Measurements from ENCODE around the gene CLIP2. TPM values are rescaled to one million over a fixed set of nuclear protein-coding genes. Genes with fewer than 3 reads are reported as not detected.
A peak's percentile ranks its signal among the peaks of the same experiment; 100 is the strongest.
"Not testable (repeated sequence)": the region's sequence is repeated elsewhere in the genome, so short reads cannot be mapped to it uniquely, and the experiment has no call there.

CLIP2 gene
- total RNA-seq, 2 experiments from 2014 or later: 1.5 to 1.7 TPM

DNA sequence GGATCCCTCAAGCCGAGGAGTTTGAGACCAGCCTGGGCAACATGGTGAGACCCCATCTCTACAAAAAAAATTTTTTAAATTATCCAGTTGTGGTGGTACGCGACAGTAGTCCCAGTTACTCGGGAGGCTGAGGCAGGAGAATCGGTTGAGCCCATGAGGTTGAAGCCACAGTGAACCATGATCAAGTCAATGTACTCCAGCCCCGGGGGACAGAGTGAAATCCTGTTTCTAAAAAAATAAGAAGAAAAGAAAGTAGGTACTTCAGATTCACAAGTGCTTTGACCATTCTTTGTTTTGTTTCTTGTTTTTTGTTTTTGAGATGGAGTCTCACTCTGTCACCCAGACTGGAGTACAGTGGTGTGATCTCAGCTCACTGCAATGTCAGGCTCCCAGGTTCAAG lies 33.7 kb upstream of the CLIP2 start:
- Mint-ChIP-seq H3K27ac (peak overlapping the region; percentile 6), H3K36me3 (ENCODE audit: low read depth) (peaks cover 27% of the 10 kb centered on the region), H3K4me1 (ENCODE audit: low read depth) (peaks cover 44% of the 10 kb centered on the region), H3K4me3 (peak overlapping the region; percentile 96)
- H3K27me3 Mint-ChIP-seq (ENCODE audit: low read depth); ATAC-seq; H3K9me3 Mint-ChIP-seq (ENCODE audit: insufficient read depth); DNase-seq: not testable (repeated sequence)
- ChIA-PET POLR2A (interaction anchor here (1.2 kb wide), 1 partner anchor 11 kb away, joined by 4 read pairs; no protein-coding TSS in a partner anchor), CTCF (interaction anchor here (1.5 kb wide), 1 partner anchor 49 kb away, joined by 7 read pairs; no protein-coding TSS in a partner anchor)

DNA sequence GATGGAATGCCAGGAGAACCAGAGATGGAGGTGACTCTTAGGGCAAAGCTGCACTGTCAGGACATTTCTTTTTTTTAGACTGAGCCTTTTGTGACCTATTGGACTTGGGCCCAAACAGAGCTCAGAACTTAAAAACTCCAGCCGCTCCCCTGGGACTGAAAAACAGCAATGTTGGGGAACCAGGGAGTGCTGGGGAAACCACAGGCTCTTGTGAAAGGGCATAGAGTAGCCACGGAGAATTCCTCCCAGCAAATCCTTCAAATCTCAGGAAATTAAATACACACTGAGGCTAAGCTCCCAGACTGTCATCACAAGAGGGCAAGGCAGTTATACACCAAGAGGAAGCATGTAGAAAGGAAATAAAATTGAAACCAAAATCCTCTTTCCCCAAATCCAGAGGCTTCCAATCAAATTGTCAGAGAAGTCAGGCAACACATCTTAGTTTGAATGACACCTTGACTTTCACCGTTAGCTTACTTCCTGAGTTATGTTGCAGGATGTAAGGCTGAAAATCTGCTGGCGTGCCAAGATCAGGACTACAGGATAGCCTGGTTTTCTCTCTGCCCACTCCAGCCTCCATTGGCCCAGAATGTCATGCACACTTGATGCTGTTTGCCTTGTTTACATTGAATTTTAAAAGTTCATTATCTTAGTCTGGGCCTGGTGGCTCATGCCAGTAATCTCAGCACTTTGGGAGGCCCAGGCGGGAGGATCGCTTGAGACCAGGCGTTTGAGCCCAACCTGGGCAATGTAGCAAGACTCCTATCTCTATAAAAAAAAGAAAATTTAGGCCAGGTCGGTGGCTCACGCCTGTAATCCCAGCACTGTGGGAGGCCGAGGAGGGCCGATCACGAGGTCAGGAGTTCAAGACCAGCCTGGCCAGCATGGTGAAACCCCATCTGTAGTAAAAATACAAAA lies 32.5 kb upstream of the CLIP2 start:
- peaks cover 39% of the 10 kb centered on the region for H3K4me1 Mint-ChIP-seq (ENCODE audit: low read depth)
- DNase-seq (no peak), ATAC-seq (no peak)
- ChIA-PET POLR2A (no interaction called here), CTCF (interaction anchor here (1.2 to 1.5 kb wide), 3 partner anchors 16 to 144 kb away, joined by 3 to 7 read pairs (median 4); no protein-coding TSS in a partner anchor)
- H3K9me3 Mint-ChIP-seq (ENCODE audit: insufficient read depth): no peaks in the 10 kb centered on the region
- H3K27ac Mint-ChIP-seq: peak overlapping the region; percentile 6
- peaks cover 18% of the 10 kb centered on the region for H3K36me3 Mint-ChIP-seq (ENCODE audit: low read depth)
- no peak overlapping the region for H3K4me3 Mint-ChIP-seq
- peaks cover 2% of the 10 kb centered on the region for H3K27me3 Mint-ChIP-seq (ENCODE audit: low read depth)

DNA sequence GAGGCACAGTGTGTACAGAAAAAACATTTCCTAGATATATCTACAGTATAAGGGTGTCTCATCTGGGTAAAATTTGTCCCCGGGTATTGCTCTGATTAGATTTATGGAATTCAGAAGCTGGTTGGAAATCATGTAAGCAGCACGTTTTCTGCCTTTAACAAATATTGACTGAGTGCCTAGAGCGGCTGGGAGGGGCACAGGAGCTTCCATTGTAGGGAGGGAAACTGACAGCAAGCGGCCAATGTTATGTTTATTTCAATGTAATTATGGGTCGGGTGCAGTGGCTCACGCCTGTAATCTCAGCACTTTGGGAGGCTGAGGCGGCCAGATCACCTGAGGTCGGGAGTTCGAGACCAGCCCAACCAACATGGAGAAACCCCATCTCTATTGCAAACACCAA lies 30.6 kb upstream of the CLIP2 start:
- peaks cover 2% of the 10 kb centered on the region for H3K27me3 Mint-ChIP-seq (ENCODE audit: low read depth)
- ChIA-PET POLR2A (no interaction called here), CTCF (no interaction called here)
- no peak for DNase-seq
- no peak for ATAC-seq
- peaks cover 6% of the 10 kb centered on the region for H3K36me3 Mint-ChIP-seq (ENCODE audit: low read depth)
- H3K9me3 Mint-ChIP-seq (ENCODE audit: insufficient read depth): no peaks in the 10 kb centered on the region
- no peak overlapping the region for H3K27ac Mint-ChIP-seq
- H3K4me3 Mint-ChIP-seq: no peak overlapping the region
- H3K4me1 Mint-ChIP-seq (ENCODE audit: low read depth): peaks cover 27% of the 10 kb centered on the region

DNA sequence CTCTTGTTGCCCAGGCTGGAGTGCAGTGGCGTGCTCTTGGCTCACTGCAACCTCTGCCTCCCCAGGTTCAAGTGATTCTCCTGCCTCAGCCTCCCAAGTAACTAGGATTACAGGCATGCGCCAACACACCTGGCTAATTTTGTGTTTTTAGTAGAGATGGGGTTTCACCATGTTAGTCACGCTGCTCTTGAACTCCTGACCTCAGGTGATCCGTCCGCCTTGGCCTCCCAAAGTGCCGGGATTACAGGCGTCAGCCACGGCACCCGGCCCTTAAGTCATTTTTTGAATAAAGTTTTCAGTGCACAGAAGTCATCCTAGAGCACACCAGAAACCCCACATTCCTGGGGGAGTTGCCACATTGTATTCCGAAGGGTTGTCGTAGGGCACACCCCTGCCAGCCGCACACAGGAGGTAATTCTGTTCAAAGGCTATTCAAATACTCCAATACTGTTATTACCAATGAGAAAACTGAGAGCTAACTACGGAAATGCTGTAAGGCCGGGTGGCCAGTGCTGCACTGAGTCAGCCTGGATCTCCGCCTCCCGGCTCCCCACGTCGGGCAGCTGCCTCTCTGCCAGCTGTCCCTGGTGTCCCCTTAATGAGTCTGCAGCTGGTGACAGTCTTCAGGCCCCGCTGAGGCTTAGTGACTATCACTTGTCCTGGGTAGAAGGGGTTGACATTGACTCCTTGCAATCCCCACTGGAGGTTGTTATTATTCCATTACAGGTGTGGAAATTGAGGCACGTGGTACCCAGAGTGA lies 26.4 kb upstream of the CLIP2 start:
- Mint-ChIP-seq H3K27ac (no peak overlapping the region), H3K9me3 (ENCODE audit: insufficient read depth) (no peaks in the 10 kb centered on the region), H3K4me3 (no peak overlapping the region), H3K27me3 (ENCODE audit: low read depth) (peaks cover 9% of the 10 kb centered on the region), H3K4me1 (ENCODE audit: low read depth) (peaks cover 2% of the 10 kb centered on the region), H3K36me3 (ENCODE audit: low read depth) (no peaks in the 10 kb centered on the region)
- ATAC-seq: no peak
- CTCF ChIA-PET: no interaction called here
- POLR2A ChIA-PET: no interaction called here
- no peak for DNase-seq

DNA sequence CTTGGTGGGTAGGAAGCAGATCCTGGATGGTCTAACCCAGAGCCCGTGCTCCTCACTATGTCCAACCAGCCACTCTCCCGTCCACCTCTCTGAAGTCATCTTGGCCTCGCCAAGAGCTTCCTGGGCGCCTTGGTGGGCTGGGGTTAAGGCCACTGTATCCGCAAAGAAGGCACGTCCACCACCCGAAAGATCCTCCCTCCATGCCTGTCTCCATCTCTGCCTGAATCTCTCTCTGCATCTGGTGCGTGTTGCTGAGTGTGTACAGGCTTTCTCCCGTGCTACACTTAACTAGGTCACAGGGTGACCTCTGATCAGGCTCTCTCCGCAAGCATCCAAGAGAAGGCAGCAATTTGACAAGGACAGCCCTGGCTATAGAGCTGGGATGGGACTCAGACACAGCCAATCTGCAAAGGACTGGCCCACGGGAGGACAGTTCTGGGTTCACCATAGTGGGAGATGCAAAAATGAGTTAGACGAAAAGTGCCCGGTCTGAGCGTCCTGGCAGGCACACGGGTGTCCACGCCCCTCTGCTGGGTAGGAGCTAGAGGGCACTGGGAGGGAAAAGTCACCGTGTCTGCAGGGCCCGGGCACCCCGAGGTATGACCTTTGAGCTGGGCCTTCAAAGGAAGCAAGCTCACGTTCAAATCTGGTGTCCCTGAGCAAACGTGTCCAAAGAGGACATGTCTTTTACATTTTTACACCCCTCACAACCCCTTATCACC lies 25.6 kb upstream of the CLIP2 start:
- ChIA-PET CTCF (no interaction called here), POLR2A (interaction anchor here (0.5 kb wide), 1 partner anchor 187 kb away, joined by 3 read pairs; no protein-coding TSS in a partner anchor)
- Mint-ChIP-seq H3K36me3 (ENCODE audit: low read depth) (no peaks in the 10 kb centered on the region), H3K27me3 (ENCODE audit: low read depth) (peaks cover 11% of the 10 kb centered on the region), H3K27ac (no peak overlapping the region), H3K4me3 (no peak overlapping the region), H3K9me3 (ENCODE audit: insufficient read depth) (no peaks in the 10 kb centered on the region), H3K4me1 (ENCODE audit: low read depth) (peaks cover 2% of the 10 kb centered on the region)
- no peak for DNase-seq
- ATAC-seq: no peak

DNA sequence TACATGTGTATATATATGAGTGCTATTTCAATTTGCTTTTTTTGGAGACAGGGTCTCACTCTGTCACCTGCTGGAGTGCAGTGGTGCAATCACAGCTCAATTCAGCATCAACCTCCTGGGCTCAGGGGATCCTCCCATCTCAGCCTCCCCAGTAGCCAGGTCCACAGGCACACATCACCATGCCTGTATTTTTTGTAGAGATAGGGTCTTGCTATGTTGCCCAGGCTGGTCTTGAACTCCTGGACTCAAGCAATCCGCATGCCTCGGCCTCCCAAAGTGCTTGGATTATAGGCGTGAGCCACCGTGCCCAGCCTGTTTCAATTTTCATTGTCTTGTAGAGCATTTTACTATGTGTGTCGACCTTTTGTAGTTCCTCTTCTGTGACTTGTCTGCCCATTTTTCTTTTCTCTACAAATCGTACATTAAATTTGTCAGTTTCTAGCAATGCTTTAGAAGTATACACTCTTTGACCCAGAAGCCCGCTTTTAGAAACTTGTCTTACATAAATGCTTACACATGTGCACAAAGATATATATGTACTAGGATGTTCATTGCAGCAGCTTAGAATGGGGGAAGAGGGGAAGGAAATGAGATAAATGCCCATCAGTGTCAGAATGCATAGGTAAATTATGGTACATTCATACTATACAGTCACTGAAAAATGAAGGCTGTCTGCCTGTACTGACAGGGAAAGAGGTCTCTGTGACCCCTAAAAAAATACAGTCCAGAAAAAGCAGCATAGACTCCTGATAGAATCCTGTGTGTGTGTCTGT lies 22.8 kb upstream of the CLIP2 start:
- ChIA-PET CTCF (interaction anchor here (1.4 kb wide), 1 partner anchor 60 kb away, joined by 3 read pairs; no protein-coding TSS in a partner anchor), POLR2A (no interaction called here)
- Mint-ChIP-seq H3K27ac (no peak overlapping the region), H3K4me1 (ENCODE audit: low read depth) (peaks cover 8% of the 10 kb centered on the region), H3K27me3 (ENCODE audit: low read depth) (peaks cover 13% of the 10 kb centered on the region), H3K9me3 (ENCODE audit: insufficient read depth) (no peaks in the 10 kb centered on the region), H3K4me3 (no peak overlapping the region), H3K36me3 (ENCODE audit: low read depth) (no peaks in the 10 kb centered on the region)
- DNase-seq (no peak), ATAC-seq (no peak)

DNA sequence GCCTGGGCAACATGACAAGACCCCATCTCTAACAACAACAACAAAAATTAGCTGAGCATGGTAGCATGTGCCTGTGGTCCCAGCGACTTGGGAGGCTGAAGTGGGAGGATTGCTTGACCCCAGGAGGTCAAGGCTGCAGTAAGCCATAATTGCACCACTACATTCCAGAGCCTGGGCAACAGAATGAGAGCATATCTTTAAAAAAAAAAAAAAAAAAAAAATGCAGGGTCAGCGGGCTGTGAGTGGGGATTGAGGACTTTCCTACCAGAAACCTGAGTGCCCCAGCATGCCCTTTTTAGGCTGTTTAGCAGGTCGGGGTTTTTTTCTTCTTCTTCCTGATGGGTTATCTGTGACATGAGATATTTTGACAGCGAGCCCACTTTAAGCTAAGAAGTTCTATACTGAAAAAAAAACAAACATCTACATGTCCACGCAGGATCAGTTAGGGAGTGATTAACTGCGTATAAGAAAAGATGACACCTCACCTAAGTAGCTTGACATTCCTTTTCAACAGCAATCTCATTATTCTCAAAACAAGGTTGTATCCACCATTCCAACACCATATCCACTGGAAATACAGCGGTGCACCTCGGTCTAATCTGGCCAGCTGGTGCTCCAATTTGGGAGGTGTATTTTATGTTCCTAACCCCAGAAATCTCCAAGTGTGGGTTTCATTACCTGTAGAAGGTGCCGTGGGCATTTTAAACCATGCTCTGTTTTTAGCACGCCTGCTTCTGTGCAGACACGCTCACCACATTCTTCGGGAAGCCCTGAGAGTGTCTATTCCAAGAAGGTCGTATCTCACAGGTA lies 21.2 kb upstream of the CLIP2 start:
- peaks cover 13% of the 10 kb centered on the region for H3K27me3 Mint-ChIP-seq (ENCODE audit: low read depth)
- no peak overlapping the region for H3K27ac Mint-ChIP-seq
- ChIA-PET POLR2A (no interaction called here), CTCF (interaction anchor here (1.5 kb wide), 1 partner anchor 62 kb away, joined by 4 read pairs; no protein-coding TSS in a partner anchor)
- no peak overlapping the region for H3K4me3 Mint-ChIP-seq
- ATAC-seq (no peak), DNase-seq (no peak)
- H3K36me3 Mint-ChIP-seq (ENCODE audit: low read depth): no peaks in the 10 kb centered on the region
- H3K4me1 Mint-ChIP-seq (ENCODE audit: low read depth): peaks cover 23% of the 10 kb centered on the region
- H3K9me3 Mint-ChIP-seq (ENCODE audit: insufficient read depth): no peaks in the 10 kb centered on the region

DNA sequence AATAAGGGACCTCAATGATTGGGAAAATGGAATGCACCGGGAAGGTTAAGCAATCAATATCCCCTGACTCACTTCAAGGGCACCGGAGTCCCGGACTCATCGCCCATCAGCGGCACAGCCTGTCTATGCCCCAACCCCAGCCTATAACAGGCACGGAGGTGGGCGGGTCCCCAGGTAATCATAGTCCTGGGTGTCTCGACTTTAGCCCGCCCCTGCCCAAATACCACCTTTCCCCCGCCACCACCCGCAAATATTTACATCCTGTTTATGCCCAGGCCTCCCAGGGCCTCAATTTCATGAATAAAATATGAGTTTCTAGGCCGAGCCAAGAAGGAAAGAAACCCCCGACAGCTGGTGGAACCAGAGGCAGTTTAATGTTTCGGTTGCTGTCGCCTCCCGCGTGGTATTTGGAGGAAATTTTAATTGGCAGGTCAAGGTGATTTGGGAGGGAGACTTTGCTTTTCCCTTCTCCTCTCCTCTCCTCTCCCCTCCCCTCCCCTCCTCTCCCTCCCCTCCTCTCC lies 19.4 kb upstream of the CLIP2 start:
- peak overlapping the region; percentile 80 for H3K4me3 Mint-ChIP-seq
- H3K9me3 Mint-ChIP-seq (ENCODE audit: insufficient read depth): no peaks in the 10 kb centered on the region
- DNase-seq (peak; percentile 69), ATAC-seq (peak; percentile 87)
- H3K36me3 Mint-ChIP-seq (ENCODE audit: low read depth): no peaks in the 10 kb centered on the region
- H3K4me1 Mint-ChIP-seq (ENCODE audit: low read depth): peaks cover 23% of the 10 kb centered on the region
- CTCF ChIA-PET: interaction anchor here (1.4 kb wide), 1 partner anchor 19 kb away, joined by 6 read pairs; the partner anchor contains the start of gene CLIP2
- peaks cover 13% of the 10 kb centered on the region for H3K27me3 Mint-ChIP-seq (ENCODE audit: low read depth)
- no peak overlapping the region for H3K27ac Mint-ChIP-seq
- POLR2A ChIA-PET: interaction anchor here (0.7 kb wide), 1 partner anchor 20 kb away, joined by 3 read pairs; no protein-coding TSS in a partner anchor

DNA sequence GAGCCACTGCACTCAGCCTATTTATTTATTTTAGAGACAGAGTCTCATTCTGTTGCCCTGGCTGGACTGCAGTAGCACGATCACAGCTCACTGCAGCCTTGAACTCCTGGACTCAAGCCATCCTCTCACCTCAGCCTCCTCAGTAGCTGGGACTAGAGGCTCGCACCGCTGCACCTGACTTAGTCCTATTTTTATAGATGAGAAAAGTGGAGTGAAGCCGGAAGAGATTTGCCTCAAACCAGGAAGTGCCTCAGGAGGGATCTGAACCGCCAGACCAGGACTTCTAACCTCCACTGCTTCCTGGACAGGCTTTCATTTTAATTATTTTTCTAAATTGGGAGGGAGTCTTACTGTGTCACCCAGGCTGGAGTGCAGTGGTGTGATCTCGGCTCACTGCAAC lies 17.5 kb upstream of the CLIP2 start:
- H3K36me3 Mint-ChIP-seq (ENCODE audit: low read depth): no peaks in the 10 kb centered on the region
- DNase-seq: no peak
- ChIA-PET CTCF (interaction anchor here (0.7 to 1.5 kb wide), 2 partner anchors 14 to 129 kb away, joined by 3 read pairs; no protein-coding TSS in a partner anchor), POLR2A (no interaction called here)
- no peak for ATAC-seq
- H3K27ac Mint-ChIP-seq: peak overlapping the region; percentile 67
- H3K27me3 Mint-ChIP-seq (ENCODE audit: low read depth): peaks cover 8% of the 10 kb centered on the region
- H3K9me3 Mint-ChIP-seq (ENCODE audit: insufficient read depth): no peaks in the 10 kb centered on the region
- H3K4me1 Mint-ChIP-seq (ENCODE audit: low read depth): peaks cover 23% of the 10 kb centered on the region
- H3K4me3 Mint-ChIP-seq: peak overlapping the region; percentile 28

DNA sequence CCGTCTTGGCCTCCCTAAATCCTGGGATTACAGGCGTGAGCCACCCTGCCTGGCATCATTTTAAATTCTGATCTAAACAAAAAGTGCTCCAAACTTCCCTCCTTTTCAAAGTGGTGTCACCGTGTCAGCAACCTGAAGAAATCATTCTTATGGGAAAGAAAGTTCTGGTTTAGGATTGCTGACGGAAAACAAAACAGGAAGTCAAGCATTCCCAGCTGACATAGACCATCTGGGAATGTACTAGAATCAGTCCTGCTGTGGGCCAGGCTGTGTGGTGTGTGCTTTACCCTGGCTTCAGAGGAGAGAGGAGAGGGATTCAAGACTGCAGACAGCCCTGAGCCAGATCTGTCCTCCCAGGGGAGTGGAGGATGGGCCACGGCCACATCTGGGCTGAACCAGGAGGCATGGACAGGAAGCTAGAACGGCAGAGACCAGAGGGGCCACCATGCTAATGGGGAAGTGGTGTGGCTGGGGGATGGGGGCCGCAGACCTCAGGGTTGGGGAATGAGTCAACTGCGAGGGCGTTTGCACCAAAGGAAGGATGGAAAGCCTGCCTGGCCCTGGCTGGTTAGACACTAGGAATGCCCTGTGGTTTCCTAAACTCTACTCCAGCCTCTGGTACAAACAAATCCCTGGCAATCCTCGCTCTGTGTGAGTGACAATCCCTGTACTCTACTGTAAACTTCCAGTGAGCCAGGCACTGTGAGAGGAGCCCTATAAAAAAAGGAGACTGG lies 16.7 kb upstream of the CLIP2 start:
- no peaks in the 10 kb centered on the region for H3K36me3 Mint-ChIP-seq (ENCODE audit: low read depth)
- H3K4me3 Mint-ChIP-seq: no peak overlapping the region
- ChIA-PET POLR2A (no interaction called here), CTCF (interaction anchor here (0.7 to 1.5 kb wide), 2 partner anchors 15 to 128 kb away, joined by 3 read pairs; no protein-coding TSS in a partner anchor)
- peaks cover 7% of the 10 kb centered on the region for H3K27me3 Mint-ChIP-seq (ENCODE audit: low read depth)
- peak; percentile 43 for ATAC-seq
- peaks cover 23% of the 10 kb centered on the region for H3K4me1 Mint-ChIP-seq (ENCODE audit: low read depth)
- peak; percentile 47 for DNase-seq
- no peaks in the 10 kb centered on the region for H3K9me3 Mint-ChIP-seq (ENCODE audit: insufficient read depth)
- no peak overlapping the region for H3K27ac Mint-ChIP-seq
